HG03432 (cell line): ENCODE data around the gene NTMT1.

Experiments
- ATAC-seq: cut with Tn5 transposase; IDR thresholded peaks from one replicate; pipeline ENCODE4 v1.9.1; 2021; ENCODE audit warnings: mild to moderate bottlenecking, moderate library complexity; ENCODE audit not compliant: unreplicated experiment

The NTMT1 gene

GRCh38 chr9:129673602-129674001 lies 47.6 kb downstream of the NTMT1 start:
- no peak for ATAC-seq

DNA sequence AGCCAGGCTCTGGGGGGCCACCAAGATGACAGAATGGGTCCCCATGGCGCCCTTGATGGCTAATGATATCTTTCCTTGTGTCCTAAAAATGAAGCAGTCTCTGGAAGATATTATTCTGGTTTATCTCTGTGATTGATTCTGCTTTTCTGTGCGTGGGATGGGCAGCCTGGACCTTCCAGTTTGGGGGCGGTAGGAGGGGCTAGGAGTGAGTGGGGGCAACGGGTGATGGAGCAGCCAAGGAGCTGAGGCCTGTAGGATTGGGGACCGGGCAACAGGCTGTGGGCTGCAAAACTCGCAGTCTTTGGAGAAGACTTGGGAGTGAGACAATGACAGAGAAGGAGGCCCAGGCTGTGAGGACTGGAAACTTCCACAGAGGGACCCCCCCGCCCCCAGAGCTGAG lies 48.3 kb downstream of the NTMT1 start:
- no peak for ATAC-seq

- ATAC-seq, result no peak
Observed at GRCh38 chr9:129675620-129676019, 49.7 kb downstream of the NTMT1 start.

- no peak for ATAC-seq
Observed at GRCh38 chr9:129676287-129676686, 50.3 kb downstream of the NTMT1 start.

DNA sequence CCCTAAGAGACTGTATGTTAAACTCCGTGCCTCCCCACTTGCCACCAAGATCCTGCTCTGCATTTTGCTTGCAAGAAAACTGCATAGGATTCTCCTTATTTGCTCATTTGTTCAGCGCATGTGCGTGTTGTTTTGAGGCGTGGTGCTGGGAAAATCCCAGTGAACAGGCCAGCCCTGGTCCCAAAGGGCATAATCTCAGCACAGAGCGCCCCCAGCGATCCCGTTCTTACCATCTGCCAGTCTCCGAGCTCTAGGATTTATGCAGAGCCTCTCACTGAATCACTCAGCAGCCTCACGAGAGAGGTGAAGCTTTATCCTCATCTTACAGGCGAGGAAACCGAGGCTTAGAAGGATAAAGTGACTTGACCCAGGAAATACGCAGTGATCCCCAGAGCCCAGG lies 51.0 kb downstream of the NTMT1 start:
- ATAC-seq, result no peak

DNA sequence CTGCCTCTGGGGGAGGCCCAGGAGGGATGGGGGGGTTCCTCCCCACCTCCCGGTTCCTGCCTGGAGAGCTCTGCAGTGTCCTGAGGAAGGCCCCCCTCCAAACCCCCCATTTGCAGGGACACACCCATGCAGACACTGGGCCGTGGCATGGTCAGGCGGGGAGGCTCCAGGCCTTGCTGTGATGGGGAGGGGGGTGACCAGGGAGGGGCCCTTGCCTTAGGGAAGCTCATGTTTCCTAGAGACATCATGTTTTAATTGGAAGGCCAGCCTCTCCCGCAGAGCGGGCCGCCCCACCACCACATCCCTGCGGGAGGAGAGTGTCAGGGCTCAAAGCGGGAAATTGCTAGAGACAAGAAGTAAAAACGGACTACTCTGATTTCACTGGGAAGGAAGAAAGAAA lies 51.5 kb downstream of the NTMT1 start:
- ATAC-seq, result no peak

GRCh38 chr9:129678844-129679243 lies 52.9 kb downstream of the NTMT1 start:
- no peak for ATAC-seq

- no peak for ATAC-seq
Observed at GRCh38 chr9:129679537-129679936, 53.6 kb downstream of the NTMT1 start.

DNA sequence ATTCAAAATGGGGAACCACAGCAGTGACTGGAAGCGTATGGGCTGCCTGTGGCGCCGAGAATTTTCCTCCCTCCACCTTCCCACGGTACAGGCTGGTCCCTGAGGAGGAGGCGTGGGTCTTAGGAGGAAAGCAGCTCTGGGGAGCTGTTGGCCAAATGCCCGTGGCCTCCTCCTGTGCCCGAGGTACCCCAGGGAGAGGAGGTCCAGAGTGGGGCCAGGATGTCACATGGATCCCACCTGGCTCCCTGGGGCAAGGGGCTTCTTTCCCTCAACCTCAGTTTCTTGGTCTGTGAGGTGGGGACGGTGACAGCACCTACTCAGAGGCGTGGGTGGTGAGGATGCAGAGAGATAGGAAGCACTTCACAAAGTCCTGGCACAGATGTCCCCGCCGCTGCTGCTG lies 56.0 kb downstream of the NTMT1 start:
- ATAC-seq, result no peak

DNA sequence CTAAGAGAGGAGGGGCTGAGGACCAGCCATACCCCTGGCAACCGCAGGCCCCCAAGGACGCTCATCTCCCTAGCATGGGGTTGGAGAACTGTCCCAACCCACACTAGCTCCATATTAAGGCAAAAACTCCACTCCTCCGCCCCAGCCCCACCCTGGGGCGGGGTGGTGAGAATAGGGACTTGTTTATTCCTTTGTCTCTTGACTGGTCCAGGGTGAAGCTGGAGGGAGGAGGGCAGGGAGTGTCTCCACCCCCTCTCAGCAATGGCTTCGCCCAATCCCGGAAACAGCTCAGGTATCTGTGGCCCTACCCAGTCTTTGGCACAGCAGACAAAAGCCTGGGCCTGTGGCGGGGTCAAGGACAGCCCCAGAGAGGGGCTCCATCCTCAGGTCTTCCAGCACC lies 56.4 kb downstream of the NTMT1 start:
- no peak for ATAC-seq

DNA sequence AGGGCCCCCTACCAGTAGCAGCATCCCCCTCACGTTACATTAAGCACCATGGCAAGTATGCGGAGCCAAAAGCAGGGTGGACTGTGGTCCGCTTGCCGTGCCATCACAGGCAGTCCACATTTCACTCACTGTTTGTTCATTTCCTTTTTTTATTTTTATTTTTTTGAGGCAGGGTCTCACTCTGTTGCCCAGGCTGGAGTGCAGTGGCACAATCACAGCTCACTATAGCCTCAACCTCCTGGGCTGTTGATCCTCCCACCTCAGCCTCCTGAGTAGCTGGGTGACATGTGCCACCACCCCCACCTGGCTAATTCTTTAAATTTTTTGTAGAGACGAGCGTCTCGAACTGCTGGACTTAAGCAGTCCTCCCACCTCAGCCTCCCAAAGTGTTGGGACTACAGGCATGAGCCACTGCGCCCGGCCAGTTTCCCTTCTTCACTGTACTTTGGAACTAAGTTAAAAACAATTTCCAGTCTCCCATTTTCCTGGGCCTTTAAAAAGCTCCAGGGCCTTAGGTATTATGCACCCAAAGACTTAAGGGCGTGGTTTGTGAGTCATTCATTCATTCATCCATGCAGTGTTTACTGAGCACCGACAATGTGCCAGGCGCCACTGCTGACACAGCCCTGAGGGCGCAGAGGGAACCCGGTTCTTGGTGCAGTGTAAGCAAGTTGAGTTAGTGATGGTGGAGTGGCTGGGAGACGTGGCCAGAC lies 59.4 kb downstream of the NTMT1 start:
- no peak for ATAC-seq
